Endodermal cell (in vitro differentiated cells): ENCODE data around the gene BATF3. TPM values are rescaled to one million over a fixed set of nuclear protein-coding genes. Genes with fewer than 3 reads are reported as not detected.
"Not testable (repeated sequence)": the region's sequence is repeated elsewhere in the genome, so short reads cannot be mapped to it uniquely, and the experiment has no call there.

Experiments used
- DNase-seq: peaks from one replicate; pipeline ENCODE4 v3.0.0-alpha.2; 2017
- H3K27ac ChIP-seq: 2 replicates; pipeline ENCODE4 v1.5.1; 2013; ENCODE audit warnings: mild to moderate bottlenecking, low read depth, low read length, moderate library complexity
- H3K27me3 ChIP-seq: 2 replicates; pipeline ENCODE4 v1.6.1; 2013; ENCODE audit warnings: mild to moderate bottlenecking, low read length, moderate library complexity; ENCODE audit not compliant: insufficient read depth, control insufficient read depth, poor library complexity, severe bottlenecking
- H3K36me3 ChIP-seq: 2 replicates; pipeline ENCODE4 v1.7.0; 2013; ENCODE audit warnings: mild to moderate bottlenecking, low read length, moderate library complexity; ENCODE audit not compliant: control insufficient read depth, insufficient read depth
- H3K4me1 ChIP-seq: one replicate; pipeline ENCODE4 v1.7.0; 2013; ENCODE audit warnings: low read length; ENCODE audit not compliant: control insufficient read depth, insufficient read depth
- H3K4me3 ChIP-seq: 2 replicates; pipeline ENCODE4 v1.5.1; 2013; ENCODE audit warnings: mild to moderate bottlenecking, low read length, moderate library complexity
- H3K9ac ChIP-seq: 2 replicates; pipeline ENCODE4 v1.6.1; 2013; ENCODE audit warnings: mild to moderate bottlenecking, low read length, moderate library complexity; ENCODE audit not compliant: poor library complexity, severe bottlenecking; ENCODE audit errors: extremely low read depth
- H3K9me3 ChIP-seq: 2 replicates; pipeline ENCODE4 v1.6.1; 2013; ENCODE audit warnings: mild to moderate bottlenecking, low read length, moderate library complexity; ENCODE audit not compliant: control insufficient read depth
- H3K27ac Mint-ChIP-seq: 2 replicates; pipeline ENCODE4 v1.8.0; 2020; ENCODE audit warnings: mixed read lengths
- H3K27me3 Mint-ChIP-seq: 2 replicates; pipeline ENCODE4 v1.8.0; 2021; ENCODE audit warnings: mild to moderate bottlenecking, mixed read lengths; ENCODE audit not compliant: insufficient read depth
- H3K36me3 Mint-ChIP-seq: 2 replicates; pipeline ENCODE4 v1.8.0; 2020; ENCODE audit warnings: low read depth, mixed read lengths
- H3K4me1 Mint-ChIP-seq: 2 replicates; pipeline ENCODE4 v1.8.0; 2020; ENCODE audit warnings: mixed read lengths
- H3K4me3 Mint-ChIP-seq: 2 replicates; pipeline ENCODE4 v1.8.0; 2020; ENCODE audit warnings: mild to moderate bottlenecking, moderate library complexity, mixed read lengths
- H3K9me3 Mint-ChIP-seq: 2 replicates; pipeline ENCODE4 v1.8.0; 2020; ENCODE audit warnings: mild to moderate bottlenecking, mixed read lengths
- WGBS, 2 experiments: methylation state at CpG; one replicate each; pipeline versions ENCODE4 v1.1.5 to v1.1.7; 2013; ENCODE audit warnings: missing lambda C conversion rate in 2 of 2, mixed read lengths in 1 of 2; ENCODE audit not compliant: insufficient coverage in 1 of 2, insufficient read length in 1 of 2; 5-methylcytosine and 5-hydroxymethylcytosine counted together
- total RNA-seq, 2 donors: library from RNA; stranded (reverse); fragmentation: NEBNext Ultra II Directional in 1 of 2; extraction: Animal tissue kit (Norgen Biotek cat#: 25700) in 1 of 2; gene quantifications; 2 replicates in 1 of 2; 3 replicates in 1 of 2; pipeline ENCODE4 v1.2.1, GENCODE V29; 2021
- TF ChIP-seq, protein P1 (sequence below): fragments of 200-600 bp; sonication (generic); conservative IDR thresholded peaks from 2 replicates; pipeline ENCODE4 v1.5.0; 2021; ENCODE audit warnings: antibody characterized with exemption, mild to moderate bottlenecking

BATF3 gene
- total RNA-seq, 2 donors from 2014 or later, result 1.5 to 4.0 TPM

DNA sequence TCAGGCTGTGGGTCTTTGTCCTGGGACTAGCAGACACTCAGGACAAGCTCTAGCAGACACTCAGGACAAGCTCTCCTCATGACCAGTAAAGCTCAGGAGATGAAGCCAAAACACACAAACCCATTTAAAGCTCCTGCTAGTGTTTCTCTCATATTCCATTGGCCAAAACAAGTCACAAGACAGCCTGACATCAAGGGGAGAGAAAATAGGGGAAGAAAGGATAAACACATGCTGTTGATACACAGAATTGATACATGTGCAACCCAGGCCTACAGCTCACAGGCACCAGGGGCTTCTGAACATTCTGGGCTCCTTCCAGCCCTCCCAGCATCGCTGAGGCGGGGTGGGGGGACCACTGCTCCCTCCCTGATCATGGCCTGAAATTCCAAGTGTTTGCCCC lies 55.8 kb downstream of the BATF3 start:
- no peaks in the 10 kb centered on the region for H3K36me3 Mint-ChIP-seq
- 91 to 100% methylated on average over 2 of the region's 2 CpGs for WGBS, 2 experiments
- Histone ChIP-seq H3K36me3 (no peaks in the 10 kb centered on the region), H3K27me3 (peaks cover 3% of the 10 kb centered on the region), H3K4me3 (no peak overlapping the region), H3K27ac (no peak overlapping the region), H3K9me3 (peaks cover 9% of the 10 kb centered on the region), H3K4me1 (no peaks in the 10 kb centered on the region), H3K9ac (no peak overlapping the region)
- H3K9me3 Mint-ChIP-seq, result peaks cover 10% of the 10 kb centered on the region
- TF ChIP-seq, protein P1, sequence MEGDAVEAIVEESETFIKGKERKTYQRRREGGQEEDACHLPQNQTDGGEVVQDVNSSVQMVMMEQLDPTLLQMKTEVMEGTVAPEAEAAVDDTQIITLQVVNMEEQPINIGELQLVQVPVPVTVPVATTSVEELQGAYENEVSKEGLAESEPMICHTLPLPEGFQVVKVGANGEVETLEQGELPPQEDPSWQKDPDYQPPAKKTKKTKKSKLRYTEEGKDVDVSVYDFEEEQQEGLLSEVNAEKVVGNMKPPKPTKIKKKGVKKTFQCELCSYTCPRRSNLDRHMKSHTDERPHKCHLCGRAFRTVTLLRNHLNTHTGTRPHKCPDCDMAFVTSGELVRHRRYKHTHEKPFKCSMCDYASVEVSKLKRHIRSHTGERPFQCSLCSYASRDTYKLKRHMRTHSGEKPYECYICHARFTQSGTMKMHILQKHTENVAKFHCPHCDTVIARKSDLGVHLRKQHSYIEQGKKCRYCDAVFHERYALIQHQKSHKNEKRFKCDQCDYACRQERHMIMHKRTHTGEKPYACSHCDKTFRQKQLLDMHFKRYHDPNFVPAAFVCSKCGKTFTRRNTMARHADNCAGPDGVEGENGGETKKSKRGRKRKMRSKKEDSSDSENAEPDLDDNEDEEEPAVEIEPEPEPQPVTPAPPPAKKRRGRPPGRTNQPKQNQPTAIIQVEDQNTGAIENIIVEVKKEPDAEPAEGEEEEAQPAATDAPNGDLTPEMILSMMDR, result no peak
- DNase-seq, result no peak
- no peaks in the 10 kb centered on the region for H3K4me1 Mint-ChIP-seq
- no peak overlapping the region for H3K27ac Mint-ChIP-seq
- no peak overlapping the region for H3K4me3 Mint-ChIP-seq
- H3K27me3 Mint-ChIP-seq, result peaks cover 44% of the 10 kb centered on the region

DNA sequence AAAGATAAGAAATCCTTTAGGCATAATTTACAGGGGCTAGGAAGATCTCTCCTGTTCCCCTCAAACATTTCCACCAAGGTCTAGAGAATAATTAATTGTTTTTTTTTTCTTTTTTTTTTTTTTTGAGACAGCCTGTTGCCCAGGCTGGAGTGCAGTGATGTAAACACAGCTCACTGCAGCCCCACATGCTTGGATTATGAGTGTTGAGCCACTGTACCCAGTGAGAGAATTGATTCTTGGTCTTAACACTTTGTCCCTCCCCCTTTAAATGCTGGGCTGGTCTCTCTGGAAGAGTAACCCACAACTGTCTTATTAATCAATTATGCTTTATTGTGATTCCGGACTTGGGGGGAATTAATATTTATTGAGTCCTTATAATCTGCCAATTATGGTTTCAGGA lies 57.7 kb downstream of the BATF3 start:
- no peak overlapping the region for H3K27ac ChIP-seq
- H3K27ac Mint-ChIP-seq, result no peak overlapping the region
- H3K36me3 Mint-ChIP-seq, result no peaks in the 10 kb centered on the region
- peaks cover 7% of the 10 kb centered on the region for H3K4me1 Mint-ChIP-seq
- H3K36me3 ChIP-seq, result no peaks in the 10 kb centered on the region
- H3K27me3 ChIP-seq, result peaks cover 3% of the 10 kb centered on the region
- TF ChIP-seq, protein P1, result no peak
- H3K9ac ChIP-seq, result no peak overlapping the region
- no peak overlapping the region for H3K4me3 ChIP-seq
- DNase-seq, result no peak
- H3K4me3 Mint-ChIP-seq, result no peak overlapping the region
- 100% methylated on average over 1 of the region's 1 CpG; no CpG with 5 or more reads in 1 of the 2 experiments for WGBS, 2 experiments
- H3K27me3 Mint-ChIP-seq, result peaks cover 51% of the 10 kb centered on the region
- no peaks in the 10 kb centered on the region for H3K4me1 ChIP-seq
- peaks cover 10% of the 10 kb centered on the region for H3K9me3 Mint-ChIP-seq
- peaks cover 9% of the 10 kb centered on the region for H3K9me3 ChIP-seq

DNA sequence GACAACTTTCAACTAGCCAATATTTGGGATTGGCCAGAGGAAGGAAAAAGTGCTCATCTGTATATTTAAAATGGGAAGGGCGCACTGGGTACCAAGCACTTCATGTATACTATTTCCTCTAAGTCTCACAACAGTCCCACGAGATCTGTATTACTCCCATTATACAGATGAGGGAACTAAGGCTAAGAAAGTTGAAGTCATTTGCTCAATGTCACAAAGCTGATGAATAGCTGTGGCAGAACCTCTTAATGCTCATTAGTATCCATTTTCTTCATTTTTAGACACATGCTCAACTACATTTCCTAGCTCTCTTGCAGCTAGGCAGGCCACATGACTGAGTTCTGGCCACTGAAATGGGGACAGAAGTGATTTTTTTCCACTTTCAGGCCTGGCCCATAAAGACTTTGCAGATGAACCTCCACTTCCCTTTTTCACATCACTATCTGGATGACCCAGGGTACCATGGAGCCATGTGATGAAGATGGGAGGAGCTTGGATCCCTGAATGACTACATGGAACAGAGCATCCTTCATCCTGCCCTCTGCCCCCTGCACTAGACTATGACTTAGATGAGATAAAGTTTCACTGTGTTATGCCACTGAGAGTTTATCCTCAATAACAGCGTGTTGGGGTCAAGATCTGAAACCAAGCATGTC lies 59.3 kb downstream of the BATF3 start:
- H3K27ac ChIP-seq, result no peak overlapping the region
- TF ChIP-seq, protein P1, result no peak
- H3K9ac ChIP-seq, result no peak overlapping the region
- no peak overlapping the region for H3K4me3 ChIP-seq
- H3K27me3 ChIP-seq, result peaks cover 3% of the 10 kb centered on the region
- Mint-ChIP-seq H3K27me3 (peaks cover 38% of the 10 kb centered on the region), H3K27ac (no peak overlapping the region), H3K9me3 (peaks cover 10% of the 10 kb centered on the region), H3K4me3 (no peak overlapping the region), H3K4me1 (peaks cover 19% of the 10 kb centered on the region), H3K36me3 (no peaks in the 10 kb centered on the region)
- no peaks in the 10 kb centered on the region for H3K36me3 ChIP-seq
- H3K4me1 ChIP-seq, result peaks cover 8% of the 10 kb centered on the region
- WGBS, 2 experiments, result 90 to 93% methylated on average over 1 to 3 of the region's 3 CpGs
- DNase-seq, result no peak
- H3K9me3 ChIP-seq, result peaks cover 7% of the 10 kb centered on the region

DNA sequence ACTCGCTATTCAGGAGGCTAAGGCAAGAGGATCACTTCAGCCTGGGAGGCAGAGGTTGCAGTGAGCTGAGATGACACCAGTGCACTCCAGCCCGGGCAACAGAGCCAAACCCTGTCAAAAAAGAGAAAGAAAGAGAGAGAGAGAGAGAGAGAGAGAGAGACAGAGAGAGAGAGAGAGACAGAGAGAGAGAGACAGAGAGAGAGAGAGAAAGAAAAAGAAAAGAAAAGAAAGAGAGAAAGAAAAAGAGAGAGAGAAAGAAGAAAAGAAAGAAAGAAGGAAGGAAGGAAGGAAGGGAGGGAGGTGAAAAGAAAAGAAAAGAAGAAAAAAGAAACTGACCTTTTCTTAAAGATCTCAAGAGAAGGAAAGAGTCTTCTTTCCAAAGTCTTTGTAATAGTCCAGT lies 60.1 kb downstream of the BATF3 start:
- H3K36me3 ChIP-seq, H3K4me3 Mint-ChIP-seq, H3K9me3 ChIP-seq, H3K36me3 Mint-ChIP-seq, H3K27ac Mint-ChIP-seq, H3K9ac ChIP-seq, H3K4me3 ChIP-seq, H3K4me1 ChIP-seq, H3K27me3 ChIP-seq, DNase-seq, H3K27ac ChIP-seq: not testable (repeated sequence)
- 50 to 82% methylated on average over 1 to 2 of the region's 2 CpGs for WGBS, 2 experiments
- peaks cover 36% of the 10 kb centered on the region for H3K27me3 Mint-ChIP-seq
- peaks cover 20% of the 10 kb centered on the region for H3K4me1 Mint-ChIP-seq
- H3K9me3 Mint-ChIP-seq, result peaks cover 10% of the 10 kb centered on the region
